H9 (cell line): ENCODE measurements around the gene AKR1C8. TPM values are rescaled to one million over a fixed set of nuclear protein-coding genes. Genes with fewer than 3 reads are reported as not detected.

Source experiments
- DNase-seq: peaks from one replicate; pipeline ENCODE4 v3.0.0-alpha.2; 2017
- H2AFZ ChIP-seq: one replicate; pipeline ENCODE4 v1.6.1; 2013; ENCODE audit warnings: mild to moderate bottlenecking, low read length, control low read depth, moderate library complexity
- H2AK5ac ChIP-seq: 2 replicates; pipeline ENCODE4 v1.6.1; 2013; ENCODE audit warnings: low read length, control low read depth, mixed read lengths; ENCODE audit not compliant: insufficient read length
- H2BK120ac ChIP-seq: one replicate; pipeline ENCODE4 v1.6.1; 2013; ENCODE audit warnings: low read depth, mild to moderate bottlenecking, low read length, control low read depth, inconsistent platforms; ENCODE audit not compliant: poor library complexity, severe bottlenecking
- H2BK12ac ChIP-seq: 2 replicates; pipeline ENCODE4 v1.6.1; 2013; ENCODE audit warnings: low read length, control low read depth, mixed read lengths, low read depth; ENCODE audit not compliant: insufficient read length
- H2BK15ac ChIP-seq: 2 replicates; pipeline ENCODE4 v1.6.1; 2013; ENCODE audit warnings: low read depth, low read length, control low read depth
- H2BK20ac ChIP-seq: one replicate; pipeline ENCODE4 v1.6.1; 2013; ENCODE audit warnings: low read depth, mild to moderate bottlenecking, low read length, control low read depth, inconsistent platforms; ENCODE audit not compliant: poor library complexity, severe bottlenecking
- H2BK5ac ChIP-seq: 2 replicates; pipeline ENCODE4 v1.6.1; 2013; ENCODE audit warnings: low read length, control low read depth, mixed read lengths; ENCODE audit not compliant: insufficient read length
- H3K14ac ChIP-seq: 2 replicates; pipeline ENCODE4 v1.6.1; 2013; ENCODE audit warnings: low read length, control low read depth; ENCODE audit not compliant: insufficient read depth
- H3K18ac ChIP-seq: 2 replicates; pipeline ENCODE4 v1.6.1; 2013; ENCODE audit warnings: low read depth, mild to moderate bottlenecking, mixed read lengths, low read length, control low read depth; ENCODE audit not compliant: insufficient read length
- H3K23ac ChIP-seq: 2 replicates; pipeline ENCODE4 v1.6.1; 2013; ENCODE audit warnings: low read length, control low read depth, mixed read lengths, low read depth; ENCODE audit not compliant: insufficient read length
- H3K23me2 ChIP-seq: 2 replicates; pipeline ENCODE4 v1.6.1; 2013; ENCODE audit warnings: low read depth, mild to moderate bottlenecking, mixed read lengths, low read length, control low read depth; ENCODE audit not compliant: insufficient read length, poor library complexity, severe bottlenecking
- H3K27ac ChIP-seq: 2 replicates; pipeline ENCODE4 v1.5.1; 2013; ENCODE audit warnings: low read length, control low read depth, mixed read lengths, low read depth; ENCODE audit not compliant: insufficient read length
- H3K27me3 ChIP-seq: 2 replicates; pipeline ENCODE4 v1.6.1; 2013; ENCODE audit warnings: low read length, control low read depth, inconsistent platforms; ENCODE audit not compliant: insufficient read depth
- H3K4ac ChIP-seq: 2 replicates; pipeline ENCODE4 v1.6.1; 2013; ENCODE audit warnings: low read depth, mild to moderate bottlenecking, control low read depth, inconsistent platforms, low read length, moderate library complexity
- H3K4me1 ChIP-seq: 2 replicates; pipeline ENCODE4 v1.6.1; 2013; ENCODE audit warnings: low read length, control low read depth, inconsistent platforms; ENCODE audit not compliant: insufficient read depth
- H3K4me2 ChIP-seq: 2 replicates; pipeline ENCODE4 v1.6.1; 2013; ENCODE audit warnings: low read length, control low read depth, mixed read lengths; ENCODE audit not compliant: insufficient read length, insufficient read depth
- H3K56ac ChIP-seq: 2 replicates; pipeline ENCODE4 v1.6.1; 2013; ENCODE audit warnings: low read depth, mild to moderate bottlenecking, mixed read lengths, low read length, control low read depth; ENCODE audit not compliant: insufficient read length
- H3K79me1 ChIP-seq: 2 replicates; pipeline ENCODE4 v1.6.1; 2013; ENCODE audit warnings: low read depth, mild to moderate bottlenecking, moderate library complexity, low read length, control low read depth, inconsistent platforms; ENCODE audit not compliant: insufficient read depth, poor library complexity, severe bottlenecking
- H3K79me2 ChIP-seq: 2 replicates; pipeline ENCODE4 v1.6.1; 2013; ENCODE audit warnings: low read length, control low read depth, inconsistent platforms; ENCODE audit not compliant: insufficient read depth
- H3K9ac ChIP-seq: 2 replicates; pipeline ENCODE4 v1.6.1; 2013; ENCODE audit warnings: low read length, control low read depth, mixed read lengths; ENCODE audit not compliant: insufficient read length; ENCODE audit errors: extremely low read depth
- H3K9me3 ChIP-seq: one replicate; pipeline ENCODE4 v1.6.1; 2013; ENCODE audit warnings: low read depth, low read length, inconsistent platforms; ENCODE audit not compliant: control insufficient read depth
- H3T11ph ChIP-seq: one replicate; pipeline ENCODE4 v1.6.1; 2013; ENCODE audit warnings: mild to moderate bottlenecking, low read length, control low read depth, inconsistent platforms
- H4K20me1 ChIP-seq: one replicate; pipeline ENCODE4 v1.6.1; 2013; ENCODE audit not compliant: control insufficient read depth, insufficient read length, insufficient read depth
- H4K5ac ChIP-seq: 2 replicates; pipeline ENCODE4 v1.6.1; 2013; ENCODE audit warnings: low read depth, mild to moderate bottlenecking, mixed read lengths, low read length, control low read depth; ENCODE audit not compliant: insufficient read length
- H4K8ac ChIP-seq: replicated peaks from 2 replicates; pipeline ENCODE4 v1.6.1; 2013; ENCODE audit warnings: low read length, control low read depth, mixed read lengths, low read depth; ENCODE audit not compliant: insufficient read length
- H4K91ac ChIP-seq: 2 replicates; pipeline ENCODE4 v1.6.1; 2013; ENCODE audit warnings: low read depth, mild to moderate bottlenecking, moderate library complexity, mixed read lengths, low read length, control low read depth; ENCODE audit not compliant: insufficient read length
- H3K27ac Mint-ChIP-seq, 3 experiments: 2 replicates in 2 of 3; 3 replicates in 1 of 3; pipeline ENCODE4 v1.8.0; 2020 to 2021; ENCODE audit warnings: mixed read lengths in 3 of 3, mild to moderate bottlenecking in 1 of 3, moderate library complexity in 1 of 3
- H3K27me3 Mint-ChIP-seq: 2 replicates; pipeline ENCODE4 v1.8.0; 2021; ENCODE audit warnings: low read depth, mild to moderate bottlenecking, moderate library complexity, mixed read lengths
- H3K36me3 Mint-ChIP-seq, 3 experiments: 2 replicates in 2 of 3; 3 replicates in 1 of 3; pipeline ENCODE4 v1.8.0; 2020 to 2021; ENCODE audit warnings: low read depth in 3 of 3, mixed read lengths in 3 of 3; ENCODE audit not compliant: insufficient read depth in 1 of 3
- H3K4me1 Mint-ChIP-seq, 2 experiments: 2 replicates each; pipeline ENCODE4 v1.8.0; 2020; ENCODE audit warnings: mixed read lengths in 2 of 2
- H3K4me3 Mint-ChIP-seq, 2 experiments: 2 replicates in 1 of 2; 3 replicates in 1 of 2; pipeline ENCODE4 v1.8.0; 2020 to 2021; ENCODE audit warnings: mild to moderate bottlenecking in 2 of 2, mixed read lengths in 2 of 2, moderate library complexity in 1 of 2
- H3K9me3 Mint-ChIP-seq, 2 experiments: 2 replicates in 1 of 2; 3 replicates in 1 of 2; pipeline ENCODE4 v1.8.0; 2020; ENCODE audit warnings: mild to moderate bottlenecking in 2 of 2, mixed read lengths in 2 of 2, moderate library complexity in 1 of 2
- WGBS: extraction: QIAGEN DNeasy Blood & Tissue Kit; methylation state at CpG from one replicate; pipeline ENCODE4 v1.1.7; 2013; ENCODE audit warnings: missing lambda C conversion rate, low lambda C conversion rate, mixed read lengths; ENCODE audit not compliant: insufficient read length; ENCODE audit errors: extremely low coverage; 5-methylcytosine and 5-hydroxymethylcytosine counted together
- total RNA-seq: library from RNA; stranded (reverse); gene quantifications from 2 replicates; pipeline ENCODE4 v1.2.1, GENCODE V29; 2021
- TF ChIP-seq, protein P1 (sequence below): fragments of 200-600 bp; sonication (generic); conservative IDR thresholded peaks from 3 replicates; pipeline ENCODE4 v1.8.0; 2021; ENCODE audit warnings: antibody characterized with exemption, mild to moderate bottlenecking

The AKR1C8 gene
- total RNA-seq, 1 experiment from 2014 or later, result not detected

DNA sequence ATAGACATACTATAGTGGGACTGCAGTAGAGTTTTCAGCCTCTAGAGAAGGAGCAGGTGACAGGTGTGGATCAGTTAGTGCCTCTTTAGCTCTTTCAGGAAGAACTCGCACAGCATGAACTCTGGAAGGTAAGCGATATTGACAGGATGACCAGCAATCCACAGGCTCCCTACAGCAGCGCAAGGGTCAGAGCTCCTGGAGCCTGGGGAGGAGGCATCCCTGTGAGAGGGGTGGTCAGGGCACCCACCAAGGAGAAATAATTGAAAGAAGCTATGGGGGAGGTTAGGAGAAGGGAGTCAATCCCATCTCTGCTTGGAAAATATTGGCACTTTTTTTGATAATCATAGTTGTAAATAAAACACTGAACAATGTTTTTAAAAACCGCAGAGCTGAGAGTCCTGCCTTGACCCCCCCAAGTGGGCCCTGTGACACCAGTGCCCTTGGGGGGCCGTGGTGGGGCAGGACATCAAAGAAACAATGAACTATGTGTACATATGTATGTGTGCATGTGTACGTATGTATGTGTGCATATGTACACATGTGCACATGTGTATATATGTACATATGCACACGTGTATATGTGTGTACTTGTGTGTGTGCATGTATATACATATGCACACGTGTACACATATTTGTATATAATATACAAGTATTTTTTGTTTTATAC lies 77.0 kb downstream of the AKR1C8 start:
- Mint-ChIP-seq H3K27ac (no peak overlapping the region), H3K27me3 (no peaks in the 10 kb centered on the region; the same call in none of the 2 replicates), H3K9me3 (peaks cover 43 to 61% of the 10 kb centered on the region in 2 experiments), H3K4me1 (no peaks in the 10 kb centered on the region), H3K4me3 (no peak overlapping the region), H3K36me3 (peaks cover 9 to 14% (median 9%) of the 10 kb centered on the region in 3 experiments)
- Histone ChIP-seq H3T11ph (no peak overlapping the region), H4K20me1 (no peaks in the 10 kb centered on the region), H2AFZ (no peak overlapping the region), H3K79me1 (no peaks in the 10 kb centered on the region), H4K5ac (no peak overlapping the region), H3K18ac (no peak overlapping the region), H2BK5ac (no peak overlapping the region), H2BK15ac (no peak overlapping the region), H3K9me3 (no peaks in the 10 kb centered on the region), H2BK12ac (no peak overlapping the region), H3K23me2 (no peaks in the 10 kb centered on the region), H3K9ac (no peak overlapping the region), H3K27me3 (no peaks in the 10 kb centered on the region), H3K14ac (no peak overlapping the region), H3K4me2 (no peak overlapping the region), H3K79me2 (no peaks in the 10 kb centered on the region), H4K8ac (no peak overlapping the region), H3K23ac (no peak overlapping the region), H2AK5ac (no peak overlapping the region), H3K4me1 (no peaks in the 10 kb centered on the region), H2BK120ac (no peak overlapping the region), H3K27ac (no peak overlapping the region), H3K4ac (no peak overlapping the region), H4K91ac (no peak overlapping the region), H3K56ac (no peak overlapping the region), H2BK20ac (no peak overlapping the region)
- WGBS, result no CpG with 5 or more reads among the region's 8 CpGs
- TF ChIP-seq, protein P1, sequence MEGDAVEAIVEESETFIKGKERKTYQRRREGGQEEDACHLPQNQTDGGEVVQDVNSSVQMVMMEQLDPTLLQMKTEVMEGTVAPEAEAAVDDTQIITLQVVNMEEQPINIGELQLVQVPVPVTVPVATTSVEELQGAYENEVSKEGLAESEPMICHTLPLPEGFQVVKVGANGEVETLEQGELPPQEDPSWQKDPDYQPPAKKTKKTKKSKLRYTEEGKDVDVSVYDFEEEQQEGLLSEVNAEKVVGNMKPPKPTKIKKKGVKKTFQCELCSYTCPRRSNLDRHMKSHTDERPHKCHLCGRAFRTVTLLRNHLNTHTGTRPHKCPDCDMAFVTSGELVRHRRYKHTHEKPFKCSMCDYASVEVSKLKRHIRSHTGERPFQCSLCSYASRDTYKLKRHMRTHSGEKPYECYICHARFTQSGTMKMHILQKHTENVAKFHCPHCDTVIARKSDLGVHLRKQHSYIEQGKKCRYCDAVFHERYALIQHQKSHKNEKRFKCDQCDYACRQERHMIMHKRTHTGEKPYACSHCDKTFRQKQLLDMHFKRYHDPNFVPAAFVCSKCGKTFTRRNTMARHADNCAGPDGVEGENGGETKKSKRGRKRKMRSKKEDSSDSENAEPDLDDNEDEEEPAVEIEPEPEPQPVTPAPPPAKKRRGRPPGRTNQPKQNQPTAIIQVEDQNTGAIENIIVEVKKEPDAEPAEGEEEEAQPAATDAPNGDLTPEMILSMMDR, result no peak
- DNase-seq, result no peak
